Left ventricle myocardium inferior (tissue), 1 donor: ENCODE data around the gene RAD21L1. TPM values are rescaled to one million over a fixed set of nuclear protein-coding genes. Genes with fewer than 3 reads are reported as not detected.
"Not testable (repeated sequence)": the region's sequence is repeated elsewhere in the genome, so short reads cannot be mapped to it uniquely, and the experiment has no call there.

Experiments
- DNase-seq: peaks from one replicate; pipeline ENCODE4 v3.0.0-alpha.2; 2020
- H3K27ac ChIP-seq: fragments of 200-600 bp; replicated peaks from 2 replicates; pipeline ENCODE4 v1.8.0; 2021
- H3K27me3 ChIP-seq: fragments of 200-600 bp; 2 replicates; pipeline ENCODE4 v1.8.0; 2021; ENCODE audit warnings: low read depth
- H3K36me3 ChIP-seq: fragments of 200-600 bp; 2 replicates; pipeline ENCODE4 v1.8.0; 2021
- H3K4me1 ChIP-seq: fragments of 200-600 bp; 2 replicates; pipeline ENCODE4 v1.8.0; 2021
- H3K4me3 ChIP-seq: fragments of 200-600 bp; 2 replicates; pipeline ENCODE4 v1.8.0; 2021; ENCODE audit warnings: mild to moderate bottlenecking, moderate library complexity
- H3K9me3 ChIP-seq: fragments of 200-600 bp; replicated peaks from 2 replicates; pipeline ENCODE4 v1.8.0; 2021
- CTCF ChIP-seq: fragments of 200-600 bp; IDR thresholded peaks from 2 replicates; pipeline ENCODE4 v1.8.0; 2021; ENCODE audit warnings: antibody characterized with exemption, mild to moderate bottlenecking, borderline replicate concordance
- intact Hi-C: fragments of 100-400 bp; cut with micrococcal nuclease; formaldehyde crosslinking; loops from one replicate; pipeline ENCODE4 v1.11.0; 2022
- total RNA-seq: library from RNA; stranded (reverse); fragmentation: NEBNext Ultra II Directional; extraction: Animal tissue kit (Norgen Biotek cat#: 25700); gene quantifications from one replicate; pipeline ENCODE4 v1.2.1, GENCODE V29; 2021
- donor health status: DM: no; HTN: yes; CAD: no; lungs with severe emphysema.

Gene RAD21L1
- total RNA-seq, 1 donor from 2014 or later, result not detected

GRCh38 chr20:1241456-1241855, 15.6 kb downstream of the RAD21L1 start:
- peaks cover 3% of the 10 kb centered on the region for H3K4me1 ChIP-seq
- TF ChIP-seq CTCF, result no peak
- no peaks in the 10 kb centered on the region for H3K36me3 ChIP-seq
- H3K27me3 ChIP-seq, result peaks cover 25% of the 10 kb centered on the region
- no peak overlapping the region for H3K27ac ChIP-seq
- intact Hi-C loops, result no loop called here
- no peak overlapping the region for H3K4me3 ChIP-seq
- no peaks in the 10 kb centered on the region for H3K9me3 ChIP-seq
- DNase-seq, result no peak

GRCh38 chr20:1242099-1242498, 16.3 kb downstream of the RAD21L1 start:
- Histone ChIP-seq H3K36me3 (no peaks in the 10 kb centered on the region), H3K9me3 (no peaks in the 10 kb centered on the region), H3K4me1 (peaks cover 3% of the 10 kb centered on the region), H3K27ac (no peak overlapping the region), H3K27me3 (peaks cover 25% of the 10 kb centered on the region), H3K4me3 (no peak overlapping the region)
- intact Hi-C loops, result no loop called here
- no peak for DNase-seq
- TF ChIP-seq CTCF, result no peak

GRCh38 chr20:1242530-1242929, 16.7 kb downstream of the RAD21L1 start:
- no peak for DNase-seq
- intact Hi-C loops, result no loop called here
- no peaks in the 10 kb centered on the region for H3K36me3 ChIP-seq
- H3K27ac ChIP-seq, result no peak overlapping the region
- H3K27me3 ChIP-seq, result peaks cover 25% of the 10 kb centered on the region
- TF ChIP-seq CTCF, result no peak
- peaks cover 3% of the 10 kb centered on the region for H3K4me1 ChIP-seq
- no peak overlapping the region for H3K4me3 ChIP-seq
- no peaks in the 10 kb centered on the region for H3K9me3 ChIP-seq

GRCh38 chr20:1245578-1245977, 19.7 kb downstream of the RAD21L1 start:
- Histone ChIP-seq H3K4me3 (no peak overlapping the region), H3K36me3 (no peaks in the 10 kb centered on the region), H3K9me3 (no peaks in the 10 kb centered on the region), H3K4me1 (peaks cover 3% of the 10 kb centered on the region), H3K27ac (no peak overlapping the region), H3K27me3 (peaks cover 11% of the 10 kb centered on the region)
- no peak for TF ChIP-seq CTCF
- no peak for DNase-seq
- intact Hi-C loops, result no loop called here

GRCh38 chr20:1247689-1248088, 21.8 kb downstream of the RAD21L1 start:
- no peak overlapping the region for H3K4me3 ChIP-seq
- no peaks in the 10 kb centered on the region for H3K9me3 ChIP-seq
- no peaks in the 10 kb centered on the region for H3K27me3 ChIP-seq
- no peak for TF ChIP-seq CTCF
- H3K27ac ChIP-seq, result no peak overlapping the region
- no peaks in the 10 kb centered on the region for H3K36me3 ChIP-seq
- no peak for DNase-seq
- intact Hi-C loops, result no loop called here
- H3K4me1 ChIP-seq, result peaks cover 3% of the 10 kb centered on the region

GRCh38 chr20:1250282-1250681, 24.4 kb downstream of the RAD21L1 start:
- H3K27me3 ChIP-seq, H3K4me3 ChIP-seq, intact Hi-C loops, H3K36me3 ChIP-seq, H3K4me1 ChIP-seq, H3K27ac ChIP-seq, DNase-seq, H3K9me3 ChIP-seq: not testable (repeated sequence)
